ENCODE measurements around the gene AXDND1.

GRCh38 chr1:179353546-179353945, 12.2 kb upstream of the AXDND1 start:
- TF ChIP-seq EZH2 (IDR thresholded peaks at IDR 0.05) (no peak), POLR2AphosphoS5 (IDR thresholded peaks at IDR 0.05; ENCODE audit: borderline replicate concordance, low read depth, low read length) (no peak)

Data from SK-N-MC (cell line).